PC-9 (cell line): Measurements from ENCODE around the gene USE1.

Experiments used
- CTCF ChIP-seq: fragments of 200-600 bp; sonication (generic); conservative IDR thresholded peaks from 2 replicates; pipeline ENCODE4 v1.6.1; 2017; ENCODE audit warnings: mixed run types, antibody characterized with exemption, mild to moderate bottlenecking, moderate library complexity
- EZH2 ChIP-seq: fragments of 200-600 bp; sonication (generic); IDR thresholded peaks from 2 replicates; pipeline ENCODE4 v1.8.0; 2017; ENCODE audit warnings: antibody characterized with exemption, low read depth

DNA sequence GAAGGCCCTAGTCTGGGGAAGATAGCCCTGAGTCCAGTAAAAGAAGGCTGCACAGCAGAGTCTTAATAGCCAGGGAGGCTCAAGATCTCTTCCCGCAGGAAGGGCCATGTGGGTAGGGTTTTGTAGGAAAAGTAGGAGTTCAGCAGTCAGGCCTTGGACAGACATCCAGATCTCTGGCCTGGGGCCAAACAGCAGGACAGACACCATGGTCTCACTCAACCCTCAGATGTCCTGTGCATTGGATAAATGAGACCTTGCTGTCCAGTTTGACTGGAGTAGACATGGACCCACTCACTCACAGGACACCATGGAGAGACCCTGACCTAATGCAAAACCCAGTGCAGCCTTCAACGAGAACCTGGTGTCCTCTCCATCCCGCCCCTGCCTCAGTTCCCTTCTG, 14.7 kb downstream of the USE1 start:
- TF ChIP-seq CTCF = no peak
- TF ChIP-seq EZH2 = no peak
